ENCODE data around the gene EIF4A3. TPM values are rescaled to one million over a fixed set of nuclear protein-coding genes. Genes with fewer than 3 reads are reported as not detected.
"Not testable (repeated sequence)": the region's sequence is repeated elsewhere in the genome, so short reads cannot be mapped to it uniquely, and the experiment has no call there.

EIF4A3 gene
- total and polyA plus RNA-seq, 12 donors, result 16.2 to 51.0 (median 34.3) TPM

DNA sequence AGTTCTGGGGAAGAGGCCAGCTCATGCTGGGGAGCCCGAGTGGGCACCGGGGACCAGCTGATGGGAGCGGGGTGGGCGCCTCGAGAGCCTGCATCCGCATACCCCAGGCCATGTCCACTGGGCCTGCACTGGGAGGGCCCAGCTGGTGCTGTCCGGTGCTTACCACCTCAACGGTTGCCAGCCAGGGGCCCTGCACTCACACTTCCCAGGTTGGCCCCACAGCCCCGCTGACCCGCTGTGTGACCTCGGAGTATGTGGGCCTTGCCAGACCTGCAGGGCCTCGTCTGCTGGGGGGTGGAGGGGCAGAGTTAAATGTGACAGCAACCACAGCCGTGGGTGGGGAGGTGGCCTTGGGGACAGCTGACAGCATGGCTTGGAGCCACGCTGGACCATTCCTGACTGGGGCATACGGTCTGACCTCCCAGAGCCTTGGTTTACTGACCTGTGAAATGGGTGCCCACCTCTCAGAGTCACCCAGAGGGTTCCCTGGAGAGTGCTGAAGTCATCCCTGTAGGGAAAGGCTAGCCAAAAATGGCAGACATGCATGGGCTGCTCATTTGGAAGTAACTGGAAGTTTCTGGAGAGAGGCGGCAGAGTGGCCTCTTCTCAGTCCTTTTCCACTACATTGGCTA, 51.0 kb downstream of the EIF4A3 start:
- no peak for DNase-seq
- no peaks in the 10 kb centered on the region for H3K36me3 ChIP-seq
- intact Hi-C loops (cut with DNase I), result no loop called here

DNA sequence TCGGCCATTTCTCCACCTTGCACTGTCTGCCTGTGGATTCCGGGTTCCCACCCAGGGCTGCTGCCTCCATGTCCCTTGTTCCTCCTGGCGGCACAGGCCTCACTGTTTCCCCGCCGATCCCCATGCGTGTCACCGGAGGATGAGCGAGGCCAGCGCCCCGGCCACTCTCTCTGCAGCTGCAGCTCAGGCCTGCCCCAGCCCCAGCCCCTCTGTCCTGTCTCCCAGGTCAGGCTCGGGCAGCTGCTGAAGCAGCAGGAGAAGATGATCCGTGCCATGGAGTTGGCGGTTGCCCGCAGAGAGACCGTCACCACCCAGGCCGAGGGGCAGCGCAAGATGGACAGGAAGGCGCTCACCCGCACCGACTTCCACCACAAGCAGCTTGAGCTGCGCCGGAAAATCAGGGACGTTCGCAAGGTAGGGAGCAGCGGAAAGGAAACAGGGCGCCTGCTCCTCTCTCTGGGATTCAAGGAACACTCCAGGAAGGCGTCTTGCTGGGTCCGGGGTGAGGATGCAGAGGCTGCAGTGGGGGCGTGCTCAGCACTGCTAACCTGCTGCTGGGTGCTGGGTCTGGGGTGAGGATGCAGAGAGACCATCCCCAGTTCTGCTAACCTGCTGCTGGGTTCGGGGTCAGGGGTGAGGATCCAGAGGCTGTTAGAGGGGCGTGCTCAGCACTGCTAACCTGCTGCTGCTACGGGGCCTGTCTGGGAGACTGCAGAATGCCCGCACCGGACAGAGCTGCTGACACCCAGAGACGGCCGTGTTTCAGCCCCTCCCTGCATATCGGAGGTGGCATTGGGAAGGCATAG, 51.7 kb downstream of the EIF4A3 start:
- Histone ChIP-seq H3K9me3 (no peaks in the 10 kb centered on the region), H3K36me3 (no peaks in the 10 kb centered on the region), H3K4me3 (no peak overlapping the region), H3K4me1 (peaks cover 0 to 28% (median 0%) of the 10 kb centered on the region in 9 donors), H3K27ac (no peak overlapping the region), H3K27me3 (no peaks in the 10 kb centered on the region)
- ATAC-seq, result no peak
- TF ChIP-seq CTCF (IDR thresholded peaks at IDR 0.05), result no peak
- DNase-seq, result no peak
- intact Hi-C loops (cut with DNase I), result no loop called here
- 83 to 86% methylated on average over 37 of the region's 37 CpGs for WGBS, 2 donors

More for the DNA sequence above, 51.0 kb downstream of the EIF4A3 start:
- no peaks in the 10 kb centered on the region for H3K27me3 ChIP-seq
- H3K4me3 ChIP-seq, result no peak overlapping the region
- no peak overlapping the region for H3K27ac ChIP-seq
- peaks cover 0 to 35% (median 4%) of the 10 kb centered on the region in 9 donors for H3K4me1 ChIP-seq
- TF ChIP-seq CTCF (IDR thresholded peaks at IDR 0.05), result no peak
- WGBS, 2 donors, result 89 to 90% methylated on average over 16 of the region's 16 CpGs
- ATAC-seq, result peak in 2 of 8 donors; percentile 7 to 25
- no peaks in the 10 kb centered on the region for H3K9me3 ChIP-seq

DNA sequence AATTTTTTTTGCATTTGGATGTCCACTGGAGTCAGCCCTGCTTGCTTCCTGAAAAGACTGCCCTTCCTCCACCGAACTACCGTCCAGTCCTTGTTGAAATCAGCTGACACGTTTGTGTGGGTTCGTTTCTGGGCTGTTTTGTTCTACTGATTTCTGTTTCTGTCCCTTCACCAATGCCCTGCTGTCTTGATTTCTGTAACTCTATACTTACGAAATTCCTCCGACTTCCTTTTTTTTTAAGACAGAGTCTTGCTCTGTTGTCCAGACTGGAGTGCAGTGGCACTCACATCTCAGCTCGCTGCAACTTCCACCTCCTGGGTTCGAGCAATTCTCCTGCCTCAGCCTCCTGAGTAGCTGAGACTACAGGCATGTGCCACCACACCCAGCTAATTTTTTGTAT, 54.0 kb downstream of the EIF4A3 start:
- DNase-seq (no peak), ATAC-seq (peak in 6 of 8 donors; percentile 42 to 69 (median 50))
- H3K4me3 ChIP-seq, result no peak overlapping the region
- H3K27ac ChIP-seq, result peak overlapping the region in 1 of 10 donors; percentile 90
- WGBS, 2 donors, result 62 to 77% methylated on average over 8 of the region's 8 CpGs
- H3K9me3 ChIP-seq, result no peaks in the 10 kb centered on the region
- TF ChIP-seq CTCF (IDR thresholded peaks at IDR 0.05), result no peak
- intact Hi-C loops (cut with DNase I), result no loop called here
- H3K27me3 ChIP-seq, result no peaks in the 10 kb centered on the region
- H3K4me1 ChIP-seq, result peaks cover 0 to 28% (median 0%) of the 10 kb centered on the region in 9 donors
- no peaks in the 10 kb centered on the region for H3K36me3 ChIP-seq

DNA sequence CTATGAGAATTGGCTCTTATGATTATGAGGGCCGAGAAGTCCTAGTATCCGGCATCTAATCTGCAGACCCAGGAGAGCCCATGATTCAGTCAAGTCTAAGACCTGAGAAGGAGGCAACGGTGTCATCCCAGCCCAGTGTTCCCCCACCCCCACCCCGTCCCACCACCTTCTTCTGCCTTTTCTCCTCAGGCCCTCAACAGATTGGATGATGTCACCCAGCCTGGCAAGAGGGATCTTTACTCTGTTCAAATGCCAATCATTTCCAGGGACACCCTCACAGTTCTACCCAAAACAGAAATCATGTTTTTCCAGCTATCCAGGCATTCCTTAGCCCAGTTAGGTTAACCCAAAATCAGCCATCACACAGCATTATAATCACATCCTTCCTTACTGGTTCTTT, 55.6 kb downstream of the EIF4A3 start:
- Histone ChIP-seq H3K9me3 (no peaks in the 10 kb centered on the region), H3K4me3 (no peak overlapping the region), H3K36me3 (no peaks in the 10 kb centered on the region), H3K4me1 (peaks cover 0 to 28% (median 0%) of the 10 kb centered on the region in 9 donors), H3K27me3 (no peaks in the 10 kb centered on the region), H3K27ac (peak overlapping the region in 1 of 10 donors; percentile 90)
- no peak for TF ChIP-seq CTCF (IDR thresholded peaks at IDR 0.05)
- no peak for DNase-seq
- WGBS, 2 donors, result 90 to 91% methylated on average over 4 of the region's 4 CpGs
- no peak for ATAC-seq
- intact Hi-C loops (cut with DNase I), result no loop called here

GRCh38 chr17:80090164-80090563, 56.8 kb downstream of the EIF4A3 start:
- H3K27me3 ChIP-seq; ATAC-seq; DNase-seq; H3K27ac ChIP-seq; H3K4me3 ChIP-seq; H3K9me3 ChIP-seq; H3K36me3 ChIP-seq; intact Hi-C loops (cut with DNase I): not testable (repeated sequence)
- WGBS, 2 donors, result 94 to 96% methylated on average over 44 of the region's 44 CpGs
- H3K4me1 ChIP-seq, result peaks cover 0 to 28% (median 0%) of the 10 kb centered on the region in 9 donors

Measured in heart right ventricle (tissue), 16 donors.